Thoracic aorta (tissue), 2 donors: ENCODE measurements around the gene CEP295NL. TPM values are rescaled to one million over a fixed set of nuclear protein-coding genes. Genes with fewer than 3 reads are reported as not detected.
"Not testable (repeated sequence)": the region's sequence is repeated elsewhere in the genome, so short reads cannot be mapped to it uniquely, and the experiment has no call there.

Experiments used
- ATAC-seq: fragments of 150-250 bp; one replicate; pipeline ENCODE4 v1.8.0; 2017; ENCODE audit warnings: low read depth; ENCODE audit not compliant: insufficient number of reproducible peaks, low FRiP score
- DNase-seq: peaks from one replicate; pipeline ENCODE4 v3.0.0-alpha.2; 2020; ENCODE audit warnings: low spot score
- H3K27ac ChIP-seq, 2 donors: fragments of 200-600 bp; sonication (generic); 1 replicate in 1 of 2; 2 replicates in 1 of 2; pipeline ENCODE4 v1.5.1; 2016; ENCODE audit warnings: mild to moderate bottlenecking in 2 of 2, moderate library complexity in 2 of 2
- H3K27me3 ChIP-seq: fragments of 200-600 bp; sonication (generic); replicated peaks from 2 replicates; pipeline ENCODE4 v1.6.0; 2016; ENCODE audit warnings: mild to moderate bottlenecking; ENCODE audit not compliant: insufficient read depth
- H3K36me3 ChIP-seq: fragments of 200-600 bp; sonication (generic); one replicate; pipeline ENCODE4 v1.5.1; 2016
- H3K4me1 ChIP-seq, 2 donors: fragments of 200-600 bp; sonication (generic); 1 replicate in 1 of 2; 2 replicates in 1 of 2; pipeline versions ENCODE4 v1.5.1 to v1.6.0; 2016; ENCODE audit warnings: low read depth in 2 of 2, mild to moderate bottlenecking in 1 of 2; ENCODE audit not compliant: control insufficient read depth in 1 of 2
- H3K4me3 ChIP-seq: fragments of 200-600 bp; sonication (generic); 2 replicates; pipeline ENCODE4 v1.5.1; 2016; ENCODE audit warnings: mild to moderate bottlenecking
- H3K9me3 ChIP-seq: fragments of 200-600 bp; sonication (generic); 2 replicates; pipeline ENCODE4 v1.5.1; 2016
- total RNA-seq, 2 donors: library from RNA; depleted of rRNA; stranded (reverse); fragments of >200 nt; gene quantifications; one replicate each; pipeline versions ENCODE4 v1.1.0 to v1.2.3, GENCODE V29; 2016
- TF ChIP-seq, protein P1 (sequence below): fragments of 200-600 bp; sonication (generic); IDR thresholded peaks from one replicate; pipeline ENCODE4 v1.5.1; 2019; ENCODE audit warnings: antibody characterized with exemption

CEP295NL gene
- total RNA-seq, 2 donors from 2014 or later: 6.8 to 13.0 TPM

DNA sequence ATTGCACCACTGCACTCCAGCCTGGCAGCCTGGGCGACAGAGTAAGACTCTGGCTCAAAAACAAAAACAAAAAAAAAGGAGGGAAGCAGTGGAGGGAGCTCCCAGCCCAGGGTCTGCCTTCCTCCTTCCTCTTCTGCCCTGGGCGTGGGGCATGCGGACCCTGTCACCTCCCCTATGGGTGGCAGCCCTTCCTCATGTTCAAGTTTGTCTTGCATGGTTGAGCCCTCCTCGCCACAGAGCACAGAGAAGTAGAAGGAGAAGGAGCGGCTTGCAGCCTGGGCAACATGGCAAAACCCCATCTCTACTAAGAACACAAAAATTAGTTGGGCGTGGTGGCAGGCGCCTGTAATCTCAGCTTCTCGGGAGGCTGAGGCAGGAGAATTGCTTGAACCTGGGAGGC, 43.6 kb upstream of the CEP295NL start:
- Histone ChIP-seq H3K36me3 (no peaks in the 10 kb centered on the region), H3K9me3 (peaks cover 6% of the 10 kb centered on the region), H3K4me1 (no peaks in the 10 kb centered on the region), H3K4me3 (no peak overlapping the region), H3K27me3 (no peaks in the 10 kb centered on the region), H3K27ac (no peak overlapping the region)
- TF ChIP-seq, protein P1, sequence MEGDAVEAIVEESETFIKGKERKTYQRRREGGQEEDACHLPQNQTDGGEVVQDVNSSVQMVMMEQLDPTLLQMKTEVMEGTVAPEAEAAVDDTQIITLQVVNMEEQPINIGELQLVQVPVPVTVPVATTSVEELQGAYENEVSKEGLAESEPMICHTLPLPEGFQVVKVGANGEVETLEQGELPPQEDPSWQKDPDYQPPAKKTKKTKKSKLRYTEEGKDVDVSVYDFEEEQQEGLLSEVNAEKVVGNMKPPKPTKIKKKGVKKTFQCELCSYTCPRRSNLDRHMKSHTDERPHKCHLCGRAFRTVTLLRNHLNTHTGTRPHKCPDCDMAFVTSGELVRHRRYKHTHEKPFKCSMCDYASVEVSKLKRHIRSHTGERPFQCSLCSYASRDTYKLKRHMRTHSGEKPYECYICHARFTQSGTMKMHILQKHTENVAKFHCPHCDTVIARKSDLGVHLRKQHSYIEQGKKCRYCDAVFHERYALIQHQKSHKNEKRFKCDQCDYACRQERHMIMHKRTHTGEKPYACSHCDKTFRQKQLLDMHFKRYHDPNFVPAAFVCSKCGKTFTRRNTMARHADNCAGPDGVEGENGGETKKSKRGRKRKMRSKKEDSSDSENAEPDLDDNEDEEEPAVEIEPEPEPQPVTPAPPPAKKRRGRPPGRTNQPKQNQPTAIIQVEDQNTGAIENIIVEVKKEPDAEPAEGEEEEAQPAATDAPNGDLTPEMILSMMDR: no peak
- DNase-seq (no peak), ATAC-seq (no peak)

DNA sequence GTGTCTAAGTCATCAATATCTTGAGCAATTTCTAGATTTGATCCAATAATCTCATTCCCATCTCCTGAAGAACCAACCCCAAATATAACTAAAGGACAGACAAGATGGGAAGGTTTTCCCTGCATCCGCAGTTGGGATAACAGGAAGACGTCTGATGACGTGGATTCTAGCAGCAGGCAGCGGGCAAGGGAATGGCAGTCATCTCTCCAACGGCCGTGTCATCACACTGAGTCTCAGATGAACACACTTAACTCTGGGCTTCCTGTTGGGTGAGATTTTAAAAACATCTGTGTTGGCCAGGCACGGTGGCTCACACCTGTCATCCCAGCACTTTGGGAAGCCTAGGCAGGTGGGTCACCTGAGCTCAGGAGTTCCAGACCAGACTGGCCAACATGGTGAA, 43.1 kb upstream of the CEP295NL start:
- TF ChIP-seq, protein P1: no peak
- H3K27ac ChIP-seq: no peak overlapping the region
- no peaks in the 10 kb centered on the region for H3K4me1 ChIP-seq
- peaks cover 6% of the 10 kb centered on the region for H3K9me3 ChIP-seq
- no peak for DNase-seq
- H3K36me3 ChIP-seq: no peaks in the 10 kb centered on the region
- no peak overlapping the region for H3K4me3 ChIP-seq
- H3K27me3 ChIP-seq: no peaks in the 10 kb centered on the region
- no peak for ATAC-seq

DNA sequence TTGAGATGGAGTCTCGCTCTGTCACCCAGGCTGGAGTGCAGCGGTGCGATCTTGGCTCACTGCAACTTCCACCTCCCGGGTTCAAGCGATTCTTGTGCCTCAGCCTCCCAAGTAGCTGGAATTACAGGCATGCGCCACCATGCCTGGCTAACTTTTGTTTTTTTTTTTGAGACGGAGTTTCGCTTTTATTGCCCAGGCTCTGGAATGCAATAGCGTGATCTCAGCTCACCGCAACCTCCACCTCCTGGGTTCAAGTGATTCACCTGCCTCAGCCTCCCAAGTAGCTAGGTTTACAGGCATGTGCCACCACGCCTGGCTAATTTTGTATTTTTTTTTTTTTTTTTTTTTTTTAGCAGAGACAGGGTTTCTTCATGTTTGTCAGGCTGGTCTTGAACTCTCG, 42.5 kb upstream of the CEP295NL start:
- ATAC-seq, DNase-seq, H3K27me3 ChIP-seq, H3K36me3 ChIP-seq, H3K9me3 ChIP-seq, H3K27ac ChIP-seq, H3K4me1 ChIP-seq, H3K4me3 ChIP-seq: not testable (repeated sequence)

DNA sequence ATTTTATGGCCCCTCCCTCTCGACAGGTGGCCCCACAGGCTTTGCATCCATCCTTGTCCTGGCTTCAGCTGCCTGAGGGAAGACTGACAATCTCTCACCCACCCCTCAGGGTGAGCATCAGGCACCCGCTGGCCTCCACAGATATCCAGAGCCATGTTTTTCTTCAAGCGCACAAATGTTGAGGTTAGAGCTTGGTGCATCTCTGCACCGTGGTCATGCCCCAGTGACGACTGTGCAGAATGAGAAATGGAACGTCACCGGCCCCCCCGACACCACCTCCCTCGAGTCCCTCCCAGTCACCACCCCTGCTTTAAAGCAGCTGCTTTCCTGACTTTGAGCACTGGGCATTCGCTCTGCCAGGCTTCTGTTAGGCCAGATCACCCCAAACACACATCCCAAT, 42.0 kb upstream of the CEP295NL start:
- DNase-seq (no peak), ATAC-seq (no peak)
- Histone ChIP-seq H3K4me3 (no peak overlapping the region), H3K9me3 (no peaks in the 10 kb centered on the region), H3K27me3 (no peaks in the 10 kb centered on the region), H3K36me3 (no peaks in the 10 kb centered on the region), H3K4me1 (peaks cover 0 to 8% of the 10 kb centered on the region in 2 donors), H3K27ac (no peak overlapping the region)
- TF ChIP-seq, protein P1: no peak

DNA sequence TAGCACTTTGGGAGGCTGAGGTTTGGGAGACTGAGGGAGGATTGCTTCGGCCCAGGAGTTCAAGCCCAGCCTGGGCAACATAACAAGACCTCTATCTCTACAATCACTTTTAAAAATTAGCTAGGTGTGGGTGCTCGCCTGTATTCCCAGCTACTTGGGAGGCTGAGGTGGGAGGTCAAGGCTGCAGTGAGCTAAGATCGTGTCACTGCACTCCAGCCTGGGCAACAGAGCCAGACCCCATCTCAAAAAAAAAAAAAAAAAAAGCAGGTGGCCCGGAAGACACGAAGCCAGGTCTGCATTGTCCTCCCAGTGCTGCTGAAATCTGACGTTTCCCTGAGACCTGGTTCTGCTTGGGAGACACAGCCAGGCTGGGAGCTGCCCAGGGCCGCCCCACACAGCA, 41.0 kb upstream of the CEP295NL start:
- no peaks in the 10 kb centered on the region for H3K9me3 ChIP-seq
- no peak for DNase-seq
- H3K4me1 ChIP-seq: peaks cover 0 to 17% of the 10 kb centered on the region in 2 donors
- no peak for ATAC-seq
- H3K4me3 ChIP-seq: no peak overlapping the region
- H3K36me3 ChIP-seq: no peaks in the 10 kb centered on the region
- no peak overlapping the region for H3K27ac ChIP-seq
- H3K27me3 ChIP-seq: no peaks in the 10 kb centered on the region
- TF ChIP-seq, protein P1: no peak

DNA sequence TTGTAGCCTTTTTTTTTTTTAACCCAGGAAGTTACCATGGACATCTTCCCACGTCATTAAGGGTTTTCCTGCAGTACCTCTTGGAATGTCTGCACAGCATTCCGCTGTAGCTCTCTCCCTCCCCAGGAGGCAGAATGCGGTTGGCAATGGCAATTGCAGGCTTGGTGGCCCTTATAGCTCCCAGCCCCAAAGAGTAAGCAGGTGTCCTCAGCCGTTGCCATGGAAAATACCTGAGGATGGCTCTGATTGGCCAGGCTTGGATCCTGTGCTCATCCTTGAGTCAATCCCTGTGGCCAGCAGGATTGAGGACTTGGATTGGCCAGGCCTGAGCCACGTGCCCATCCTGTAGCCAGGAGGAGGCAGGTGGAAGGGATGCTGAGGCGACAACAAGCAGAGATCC, 37.7 kb upstream of the CEP295NL start:
- TF ChIP-seq, protein P1: no peak
- no peak for ATAC-seq

More for the DNA sequence above, 37.7 kb upstream of the CEP295NL start:
- no peak for DNase-seq
- no peaks in the 10 kb centered on the region for H3K36me3 ChIP-seq
- no peaks in the 10 kb centered on the region for H3K27me3 ChIP-seq
- H3K27ac ChIP-seq: no peak overlapping the region
- H3K4me3 ChIP-seq: no peak overlapping the region
- no peaks in the 10 kb centered on the region for H3K9me3 ChIP-seq
- H3K4me1 ChIP-seq: peaks cover 1 to 27% of the 10 kb centered on the region in 2 donors
